SK-N-SH treated with all-trans-retinoic acid at 6 μM for 48 hours (cell line): Measurements from ENCODE around the gene ADAM11.

Experiments
- ATAC-seq: fragments of 200-7000 bp; cut with Tn5 transposase; 3 replicates; pipeline ENCODE4 v1.9.1; 2020; ENCODE audit warnings: mild to moderate bottlenecking, moderate library complexity
- ARNTL ChIP-seq: fragments of 450-650 bp; formaldehyde crosslinking; IDR thresholded peaks from 2 replicates; pipeline ENCODE4 v1.5.0; 2020; ENCODE audit warnings: low read depth, mild to moderate bottlenecking, moderate library complexity, borderline replicate concordance
- CSDC2 ChIP-seq: fragments of 250-450 bp; sonication (Bioruptor Pico); IDR thresholded peaks from 2 replicates; pipeline ENCODE4 v1.5.0; 2020; ENCODE audit warnings: mild to moderate bottlenecking, moderate library complexity
- ESRRG ChIP-seq: fragments of 250-450 bp; sonication (Bioruptor Pico); IDR thresholded peaks from 2 replicates; pipeline ENCODE4 v1.6.1; 2021; ENCODE audit warnings: mild to moderate bottlenecking
- GLIS3 ChIP-seq: fragments of 250-450 bp; sonication (Bioruptor Pico); IDR thresholded peaks from 2 replicates; pipeline ENCODE4 v1.5.0; 2020; ENCODE audit warnings: mild to moderate bottlenecking, moderate library complexity
- ISL1 ChIP-seq: fragments of 250-450 bp; sonication (Bioruptor Pico); IDR thresholded peaks from 2 replicates; pipeline ENCODE4 v2.1.2; 2022; ENCODE audit warnings: mild to moderate bottlenecking, moderate library complexity
- OSR1 ChIP-seq: fragments of 250-450 bp; sonication (Bioruptor Pico); IDR thresholded peaks from 2 replicates; pipeline ENCODE4 v1.8.0; 2022; ENCODE audit warnings: moderate library complexity, mild to moderate bottlenecking, inconsistent platforms
- PPARA ChIP-seq: fragments of 250-450 bp; sonication (Bioruptor Pico); IDR thresholded peaks from 2 replicates; pipeline ENCODE4 v1.5.0; 2020; ENCODE audit warnings: mild to moderate bottlenecking, borderline replicate concordance
- RARB ChIP-seq: fragments of 250-450 bp; sonication (Bioruptor Pico); IDR thresholded peaks from 2 replicates; pipeline ENCODE4 v1.8.0; 2021; ENCODE audit warnings: mild to moderate bottlenecking, moderate library complexity
- SNAI2 ChIP-seq: fragments of 250-450 bp; sonication (Bioruptor Pico); IDR thresholded peaks from 2 replicates; pipeline ENCODE4 v1.5.0; 2020; ENCODE audit warnings: mild to moderate bottlenecking, moderate library complexity
- TCF4 ChIP-seq: fragments of 250-450 bp; sonication (Bioruptor Pico); IDR thresholded peaks from 2 replicates; pipeline ENCODE4 v1.8.0; 2021; ENCODE audit warnings: mild to moderate bottlenecking, moderate library complexity, borderline replicate concordance
- TOX ChIP-seq: fragments of 250-450 bp; sonication (Bioruptor Pico); IDR thresholded peaks from 2 replicates; pipeline ENCODE4 v1.8.0; 2021; ENCODE audit warnings: mild to moderate bottlenecking, moderate library complexity, borderline replicate concordance
- ZC3H10 ChIP-seq: fragments of 250-450 bp; sonication (Bioruptor Pico); IDR thresholded peaks from 2 replicates; pipeline ENCODE4 v1.5.1; 2021; ENCODE audit warnings: mild to moderate bottlenecking, moderate library complexity
- ZFP3 ChIP-seq: fragments of 250-450 bp; sonication (Bioruptor Pico); IDR thresholded peaks from 2 replicates; pipeline ENCODE4 v1.5.0; 2020; ENCODE audit warnings: mild to moderate bottlenecking, moderate library complexity
- ZNF565 ChIP-seq: fragments of 450-650 bp; formaldehyde crosslinking; conservative IDR thresholded peaks from 2 replicates; pipeline ENCODE4 v1.5.0; 2020; ENCODE audit warnings: low read depth, mild to moderate bottlenecking, moderate library complexity
- ZNF70 ChIP-seq: fragments of 450-650 bp; formaldehyde crosslinking; IDR thresholded peaks from 2 replicates; pipeline ENCODE4 v1.5.0; 2020; ENCODE audit warnings: mild to moderate bottlenecking, moderate library complexity
- ZNF8 ChIP-seq: fragments of 450-650 bp; formaldehyde crosslinking; IDR thresholded peaks from 2 replicates; pipeline ENCODE4 v1.5.0; 2020; ENCODE audit warnings: mild to moderate bottlenecking, moderate library complexity
- TF ChIP-seq, protein P1 (sequence below): fragments of 250-450 bp; sonication (Bioruptor Pico); IDR thresholded peaks from 2 replicates; pipeline ENCODE4 v1.8.0; 2020; ENCODE audit warnings: mild to moderate bottlenecking, moderate library complexity, borderline replicate concordance
- TF ChIP-seq, protein P2 (sequence below): fragments of 250-450 bp; sonication (Bioruptor Pico); IDR thresholded peaks from 2 replicates; pipeline ENCODE4 v1.8.0; 2021; ENCODE audit warnings: low read depth, mild to moderate bottlenecking, moderate library complexity, borderline replicate concordance
- TF ChIP-seq, protein P3 (sequence below): fragments of 250-450 bp; sonication (Bioruptor Pico); IDR thresholded peaks from 2 replicates; pipeline ENCODE4 v1.5.1; 2021; ENCODE audit warnings: mild to moderate bottlenecking, moderate library complexity
- TF ChIP-seq, protein P4 (sequence below): fragments of 250-450 bp; sonication (Bioruptor Pico); IDR thresholded peaks from 2 replicates; pipeline ENCODE4 v1.5.1; 2020; ENCODE audit warnings: low read depth, mild to moderate bottlenecking, moderate library complexity

Gene ADAM11

DNA sequence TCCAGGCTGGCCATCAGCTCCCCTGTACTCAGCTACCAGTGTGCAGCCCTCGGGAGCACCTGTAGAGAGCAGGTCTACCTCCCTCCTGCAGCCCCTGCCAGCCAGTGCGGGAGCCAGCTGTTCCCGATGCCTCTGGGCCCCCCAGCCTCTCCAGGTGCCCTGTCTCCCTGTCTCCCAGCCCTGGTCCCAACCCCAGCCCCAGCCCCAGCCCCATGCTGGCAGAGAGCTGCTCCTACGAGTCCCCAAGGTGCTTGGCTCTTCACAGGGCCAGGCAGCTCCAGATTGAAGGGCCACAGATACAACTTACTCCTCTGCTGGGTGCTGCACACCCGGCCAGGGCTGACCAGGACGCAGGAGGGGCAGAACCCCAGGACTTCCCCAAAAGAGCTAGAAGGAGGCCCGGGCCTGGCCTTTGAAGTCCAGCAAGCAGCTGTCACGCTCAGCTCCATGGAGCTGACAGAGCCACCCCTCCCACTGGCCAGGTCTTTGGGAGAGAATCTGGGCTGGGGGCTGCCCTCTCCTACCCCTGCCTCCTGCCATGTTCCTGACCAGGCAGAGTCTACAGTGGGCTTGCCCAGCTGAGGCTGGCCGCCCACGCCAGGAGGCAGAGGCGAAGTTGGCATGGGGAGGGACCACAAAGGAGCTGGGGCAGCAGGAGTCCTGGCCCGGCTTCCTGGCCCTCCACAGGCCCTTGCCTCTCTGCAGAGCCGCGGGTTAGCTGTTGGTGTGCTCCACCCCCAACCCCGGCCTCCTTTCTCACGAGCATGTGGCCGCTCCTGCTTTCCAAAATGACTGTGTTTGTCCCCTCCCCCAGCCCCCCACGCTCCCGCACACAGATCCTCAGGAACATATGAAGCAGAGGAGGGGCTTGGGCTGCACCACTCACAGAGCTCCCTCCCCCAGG lies 9.5 kb upstream of the ADAM11 start:
- no peak for TF ChIP-seq ZC3H10 (CRISPR knock-in tag)
- no peak for ATAC-seq

DNA sequence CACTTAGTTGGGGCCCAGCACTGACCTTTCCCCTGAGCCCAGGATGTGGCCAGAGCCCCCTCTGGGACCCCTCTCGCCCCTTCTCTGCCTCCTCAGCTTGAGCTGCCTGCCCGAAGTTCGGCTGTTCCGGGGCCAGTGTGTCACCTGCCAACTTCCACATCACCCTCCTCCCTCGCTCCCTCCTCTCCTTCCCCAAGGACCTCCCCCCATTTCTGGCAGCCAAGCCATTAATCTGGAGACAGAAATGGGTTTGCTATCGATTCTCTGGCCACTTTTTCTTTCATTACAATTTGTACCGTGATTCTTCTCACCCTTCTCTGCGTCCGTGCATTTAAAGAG lies 8.8 kb upstream of the ADAM11 start:
- ATAC-seq, result no peak
- TF ChIP-seq, protein P1, sequence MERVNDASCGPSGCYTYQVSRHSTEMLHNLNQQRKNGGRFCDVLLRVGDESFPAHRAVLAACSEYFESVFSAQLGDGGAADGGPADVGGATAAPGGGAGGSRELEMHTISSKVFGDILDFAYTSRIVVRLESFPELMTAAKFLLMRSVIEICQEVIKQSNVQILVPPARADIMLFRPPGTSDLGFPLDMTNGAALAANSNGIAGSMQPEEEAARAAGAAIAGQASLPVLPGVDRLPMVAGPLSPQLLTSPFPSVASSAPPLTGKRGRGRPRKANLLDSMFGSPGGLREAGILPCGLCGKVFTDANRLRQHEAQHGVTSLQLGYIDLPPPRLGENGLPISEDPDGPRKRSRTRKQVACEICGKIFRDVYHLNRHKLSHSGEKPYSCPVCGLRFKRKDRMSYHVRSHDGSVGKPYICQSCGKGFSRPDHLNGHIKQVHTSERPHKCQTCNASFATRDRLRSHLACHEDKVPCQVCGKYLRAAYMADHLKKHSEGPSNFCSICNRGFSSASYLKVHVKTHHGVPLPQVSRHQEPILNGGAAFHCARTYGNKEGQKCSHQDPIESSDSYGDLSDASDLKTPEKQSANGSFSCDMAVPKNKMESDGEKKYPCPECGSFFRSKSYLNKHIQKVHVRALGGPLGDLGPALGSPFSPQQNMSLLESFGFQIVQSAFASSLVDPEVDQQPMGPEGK (CRISPR knock-in tag), result no peak
- TF ChIP-seq ZFP3 (no peak), ARNTL (CRISPR knock-in tag) (no peak), PPARA (CRISPR knock-in tag) (no peak), ZNF565 (no peak), TOX (CRISPR knock-in tag) (no peak), SNAI2 (CRISPR knock-in tag) (no peak), TCF4 (no peak), GLIS3 (no peak), ZNF70 (CRISPR knock-in tag) (no peak), CSDC2 (no peak), ZNF8 (no peak), ZC3H10 (CRISPR knock-in tag) (no peak), OSR1 (no peak), RARB (CRISPR knock-in tag) (no peak), ISL1 (CRISPR knock-in tag) (no peak), ESRRG (CRISPR knock-in tag) (no peak)
- TF ChIP-seq, protein P2, sequence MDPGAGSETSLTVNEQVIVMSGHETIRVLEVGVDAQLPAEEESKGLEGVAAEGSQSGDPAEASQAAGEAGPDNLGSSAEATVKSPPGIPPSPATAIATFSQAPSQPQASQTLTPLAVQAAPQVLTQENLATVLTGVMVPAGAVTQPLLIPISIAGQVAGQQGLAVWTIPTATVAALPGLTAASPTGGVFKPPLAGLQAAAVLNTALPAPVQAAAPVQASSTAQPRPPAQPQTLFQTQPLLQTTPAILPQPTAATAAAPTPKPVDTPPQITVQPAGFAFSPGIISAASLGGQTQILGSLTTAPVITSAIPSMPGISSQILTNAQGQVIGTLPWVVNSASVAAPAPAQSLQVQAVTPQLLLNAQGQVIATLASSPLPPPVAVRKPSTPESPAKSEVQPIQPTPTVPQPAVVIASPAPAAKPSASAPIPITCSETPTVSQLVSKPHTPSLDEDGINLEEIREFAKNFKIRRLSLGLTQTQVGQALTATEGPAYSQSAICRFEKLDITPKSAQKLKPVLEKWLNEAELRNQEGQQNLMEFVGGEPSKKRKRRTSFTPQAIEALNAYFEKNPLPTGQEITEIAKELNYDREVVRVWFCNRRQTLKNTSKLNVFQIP (CRISPR knock-in tag), result no peak
- TF ChIP-seq, protein P3, sequence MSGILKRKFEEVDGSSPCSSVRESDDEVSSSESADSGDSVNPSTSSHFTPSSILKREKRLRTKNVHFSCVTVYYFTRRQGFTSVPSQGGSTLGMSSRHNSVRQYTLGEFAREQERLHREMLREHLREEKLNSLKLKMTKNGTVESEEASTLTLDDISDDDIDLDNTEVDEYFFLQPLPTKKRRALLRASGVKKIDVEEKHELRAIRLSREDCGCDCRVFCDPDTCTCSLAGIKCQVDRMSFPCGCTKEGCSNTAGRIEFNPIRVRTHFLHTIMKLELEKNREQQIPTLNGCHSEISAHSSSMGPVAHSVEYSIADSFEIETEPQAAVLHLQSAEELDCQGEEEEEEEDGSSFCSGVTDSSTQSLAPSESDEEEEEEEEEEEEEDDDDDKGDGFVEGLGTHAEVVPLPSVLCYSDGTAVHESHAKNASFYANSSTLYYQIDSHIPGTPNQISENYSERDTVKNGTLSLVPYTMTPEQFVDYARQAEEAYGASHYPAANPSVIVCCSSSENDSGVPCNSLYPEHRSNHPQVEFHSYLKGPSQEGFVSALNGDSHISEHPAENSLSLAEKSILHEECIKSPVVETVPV (CRISPR knock-in tag), result no peak

DNA sequence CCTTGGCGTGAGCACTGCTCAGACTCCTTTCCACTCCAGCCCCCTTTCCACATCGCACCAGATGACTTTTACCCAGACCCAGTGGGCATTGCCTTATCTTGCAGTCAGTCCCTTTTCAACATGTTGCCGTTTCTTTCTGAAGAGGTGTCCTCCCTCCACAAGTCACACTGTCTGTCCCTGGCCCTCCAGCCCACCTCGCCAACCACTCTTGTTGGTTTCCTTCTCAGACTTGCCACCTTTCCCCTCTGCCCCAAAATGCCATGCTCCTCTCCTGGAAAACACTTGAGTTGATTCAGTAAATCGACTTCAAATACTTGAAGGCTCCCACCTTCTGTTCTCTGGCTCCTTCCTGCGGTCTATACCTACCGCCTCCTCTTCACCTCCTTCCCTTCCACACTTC lies 7.5 kb upstream of the ADAM11 start:
- ATAC-seq, result no peak
- no peak for TF ChIP-seq TOX (CRISPR knock-in tag)
- TF ChIP-seq TCF4, result no peak
- TF ChIP-seq OSR1, result no peak
- TF ChIP-seq, protein P2 (CRISPR knock-in tag), result no peak
- no peak for TF ChIP-seq ZNF565
- TF ChIP-seq ISL1 (CRISPR knock-in tag), result no peak
- no peak for TF ChIP-seq ZC3H10 (CRISPR knock-in tag)

DNA sequence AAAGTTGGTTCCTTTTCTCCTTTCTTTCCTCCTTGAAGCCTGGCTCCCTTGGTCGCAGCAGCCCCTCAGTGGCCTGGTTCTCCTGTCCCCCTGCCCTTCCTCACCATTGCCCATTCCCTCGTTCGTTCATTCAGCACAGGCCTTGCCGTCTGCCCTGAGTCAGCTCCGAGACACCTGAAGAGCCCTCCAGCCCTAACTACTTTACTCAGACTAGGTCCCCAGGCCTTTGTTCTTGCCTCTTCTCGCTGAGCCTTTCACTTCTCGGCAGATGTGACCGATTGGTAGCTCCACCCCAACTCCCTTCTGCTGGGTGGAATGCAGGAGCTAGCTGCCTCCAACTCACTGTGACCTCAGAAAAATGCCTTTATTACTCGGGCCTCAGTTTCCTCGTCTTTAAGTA lies 7.0 kb upstream of the ADAM11 start:
- no peak for ATAC-seq

More for the DNA sequence above, 7.0 kb upstream of the ADAM11 start:
- TF ChIP-seq ESRRG (CRISPR knock-in tag) (no peak), TCF4 (no peak), TOX (CRISPR knock-in tag) (no peak), PPARA (CRISPR knock-in tag) (no peak), ZNF565 (no peak), RARB (CRISPR knock-in tag) (no peak)
- TF ChIP-seq, protein P2 (CRISPR knock-in tag), result no peak
- TF ChIP-seq, protein P4, sequence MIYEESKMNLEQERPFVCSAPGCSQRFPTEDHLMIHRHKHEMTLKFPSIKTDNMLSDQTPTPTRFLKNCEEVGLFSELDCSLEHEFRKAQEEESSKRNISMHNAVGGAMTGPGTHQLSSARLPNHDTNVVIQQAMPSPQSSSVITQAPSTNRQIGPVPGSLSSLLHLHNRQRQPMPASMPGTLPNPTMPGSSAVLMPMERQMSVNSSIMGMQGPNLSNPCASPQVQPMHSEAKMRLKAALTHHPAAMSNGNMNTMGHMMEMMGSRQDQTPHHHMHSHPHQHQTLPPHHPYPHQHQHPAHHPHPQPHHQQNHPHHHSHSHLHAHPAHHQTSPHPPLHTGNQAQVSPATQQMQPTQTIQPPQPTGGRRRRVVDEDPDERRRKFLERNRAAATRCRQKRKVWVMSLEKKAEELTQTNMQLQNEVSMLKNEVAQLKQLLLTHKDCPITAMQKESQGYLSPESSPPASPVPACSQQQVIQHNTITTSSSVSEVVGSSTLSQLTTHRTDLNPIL, result no peak
